ENCODE data around the gene MAPK11. TPM values are rescaled to one million over a fixed set of nuclear protein-coding genes. Genes with fewer than 3 reads are reported as not detected.

Gene MAPK11
- total RNA-seq, 1 donor from 2014 or later, result 33.2 TPM

DNA sequence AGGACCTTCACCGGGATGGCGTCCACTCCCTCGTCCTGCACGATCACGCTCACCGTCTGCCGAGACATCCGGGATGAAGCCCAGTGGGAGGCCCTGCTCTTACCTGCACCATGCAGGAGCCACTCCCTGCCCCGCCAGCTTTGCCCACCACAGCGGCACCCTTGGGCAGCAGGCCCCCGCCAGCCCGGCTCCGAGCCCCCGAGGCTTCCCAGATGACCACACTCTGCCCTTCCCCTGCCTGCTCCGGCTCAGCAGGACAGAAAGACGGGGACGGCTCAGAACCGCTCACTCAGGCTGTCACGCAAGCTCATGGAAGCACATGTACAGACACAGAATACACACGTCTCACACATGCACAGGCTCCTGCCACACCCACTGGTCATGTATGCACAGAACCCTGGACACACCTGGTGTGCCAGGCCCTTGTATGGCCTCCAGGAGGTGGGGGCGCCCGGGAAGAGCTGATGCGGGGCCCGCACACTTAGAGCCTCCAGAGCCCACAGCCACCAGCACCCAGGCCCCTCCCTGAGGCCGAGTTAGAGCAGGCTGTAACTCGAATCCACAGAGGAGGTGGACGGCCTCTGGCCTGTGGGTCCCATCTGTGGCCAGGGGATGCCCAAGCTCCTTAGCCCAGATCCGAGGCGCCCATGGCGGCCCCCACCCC lies 8.9 kb upstream of the MAPK11 start:
- intact Hi-C loops (cut with micrococcal nuclease), result no loop called here

DNA sequence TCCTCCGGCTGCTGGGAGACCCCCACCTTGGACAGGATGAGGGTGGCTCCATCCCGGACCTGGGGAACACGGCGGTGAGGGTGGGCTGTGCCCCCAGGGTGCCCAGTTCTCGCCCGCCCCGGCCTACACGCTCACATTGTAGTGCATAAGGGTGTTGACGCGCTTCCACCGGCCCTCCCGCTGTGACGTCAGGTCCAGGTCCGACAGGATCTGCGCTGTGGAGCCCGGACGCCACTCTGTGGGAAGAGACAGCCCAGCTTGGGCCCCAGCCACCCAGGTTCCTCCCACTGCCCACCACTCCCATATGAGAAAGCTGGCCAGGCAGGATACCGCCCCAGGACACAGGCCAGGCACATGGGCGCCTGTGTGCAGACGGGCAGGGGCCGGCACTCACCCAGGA lies 8.3 kb upstream of the MAPK11 start:
- intact Hi-C loops (cut with micrococcal nuclease), result no loop called here

DNA sequence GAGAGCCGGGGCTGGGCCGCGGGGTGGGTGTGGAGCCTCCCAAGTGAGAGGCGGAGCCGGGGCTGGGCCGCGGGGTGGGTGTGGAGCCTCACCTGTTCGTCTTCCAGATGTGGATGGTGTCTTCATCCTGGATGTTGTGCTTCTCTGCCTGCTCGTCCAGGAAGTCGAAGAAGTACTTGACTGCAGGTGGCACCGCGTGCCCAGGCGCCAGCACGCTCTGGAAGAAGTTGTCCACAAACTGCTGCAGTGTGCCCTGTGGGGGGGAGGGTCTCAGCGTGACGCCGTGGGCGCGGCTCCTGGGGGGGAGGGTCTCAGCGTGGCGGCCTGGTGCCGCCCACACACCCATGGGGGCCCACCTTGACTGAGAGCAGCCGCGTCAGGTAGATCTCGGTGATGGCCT lies 7.6 kb upstream of the MAPK11 start:
- intact Hi-C loops (cut with micrococcal nuclease), result no loop called here

DNA sequence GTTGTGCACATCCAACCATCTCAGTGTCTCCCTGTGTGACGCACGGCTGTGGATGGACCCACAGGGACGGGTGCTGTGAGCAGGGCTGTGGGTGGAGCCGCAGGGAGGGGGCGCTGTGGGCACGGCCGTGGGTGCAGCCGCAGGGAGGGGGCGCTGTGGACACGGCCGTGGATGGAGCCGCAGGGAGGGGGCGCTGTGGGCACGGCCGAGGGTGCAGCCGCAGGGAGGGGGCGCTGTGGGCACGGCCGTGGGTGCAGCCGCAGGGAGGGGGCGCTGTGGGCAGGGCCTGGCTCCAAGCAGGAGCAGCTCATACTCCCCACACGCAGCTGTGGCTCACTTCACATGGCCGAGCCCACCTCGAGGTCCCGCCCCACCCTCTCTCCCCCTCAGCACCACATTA lies 6.0 kb upstream of the MAPK11 start:
- intact Hi-C loops (cut with micrococcal nuclease), result no loop called here

DNA sequence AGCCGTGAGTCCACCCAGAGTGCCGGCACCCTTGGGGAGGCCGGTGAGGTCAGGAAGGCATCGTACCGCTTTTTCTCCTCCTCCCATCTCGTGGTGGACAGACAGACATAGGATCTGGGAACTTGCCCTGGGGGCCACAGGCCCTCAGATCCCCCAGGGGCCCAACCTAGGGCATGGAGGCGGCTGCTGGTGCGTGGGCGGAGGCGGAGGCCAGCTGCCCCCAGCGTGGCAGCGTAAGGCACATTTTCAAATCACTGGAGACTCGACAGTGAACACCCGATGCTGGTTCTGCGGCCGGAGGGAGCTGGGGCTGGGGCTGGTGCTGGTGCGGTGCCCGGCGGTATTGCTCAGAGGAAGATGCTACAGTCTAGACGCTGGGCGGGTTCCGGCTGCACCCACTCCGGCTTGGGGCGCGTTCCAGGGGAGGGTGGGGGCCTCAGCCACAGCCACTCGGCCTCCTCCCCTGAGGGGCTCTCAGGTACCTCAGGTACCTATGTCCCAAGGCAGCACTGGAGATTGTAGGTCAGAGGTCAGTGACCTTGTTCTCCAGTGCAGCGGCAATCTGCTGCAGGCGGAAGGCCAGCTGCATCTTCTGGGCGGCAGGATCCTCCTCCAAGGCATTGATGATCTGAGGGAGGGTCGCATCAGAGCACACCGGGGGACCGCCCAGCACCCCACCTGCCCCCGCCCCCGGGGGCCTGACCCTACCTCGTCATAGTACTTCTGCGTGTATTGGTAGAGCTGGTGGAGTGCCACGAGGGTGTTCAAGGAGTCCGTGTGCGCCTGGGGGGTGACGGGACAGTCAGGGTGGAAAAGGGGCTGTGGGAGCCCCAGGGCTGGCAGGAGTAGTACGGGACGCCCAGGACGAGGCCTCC lies 5.2 kb upstream of the MAPK11 start:
- intact Hi-C loops (cut with micrococcal nuclease), result no loop called here

DNA sequence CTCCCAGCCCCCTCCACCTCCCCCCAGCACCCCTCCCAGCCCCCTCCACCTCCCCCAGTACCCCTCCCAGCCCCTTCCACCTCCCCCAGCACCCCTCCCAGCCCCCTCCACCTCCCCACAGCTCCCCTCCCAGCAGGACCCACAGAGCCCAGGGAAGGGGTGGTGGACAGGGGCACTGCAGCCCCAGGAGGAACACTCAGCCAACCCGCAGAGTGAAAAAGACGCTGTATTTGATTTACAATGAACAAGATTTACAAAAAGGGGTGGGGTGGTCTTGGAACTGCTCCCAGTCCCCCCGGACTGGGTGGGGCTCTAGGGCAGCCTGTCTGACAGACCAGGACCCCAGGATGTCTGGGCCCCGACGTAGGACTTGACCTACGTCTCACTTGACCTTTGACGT lies 4.6 kb upstream of the MAPK11 start:
- intact Hi-C loops (cut with micrococcal nuclease), result loop anchor here (5.0 kb wide), 2 partner anchors 33 to 233 kb away; partner anchors contain the start of genes LMF2, NCAPH2 and PLXNB2

DNA sequence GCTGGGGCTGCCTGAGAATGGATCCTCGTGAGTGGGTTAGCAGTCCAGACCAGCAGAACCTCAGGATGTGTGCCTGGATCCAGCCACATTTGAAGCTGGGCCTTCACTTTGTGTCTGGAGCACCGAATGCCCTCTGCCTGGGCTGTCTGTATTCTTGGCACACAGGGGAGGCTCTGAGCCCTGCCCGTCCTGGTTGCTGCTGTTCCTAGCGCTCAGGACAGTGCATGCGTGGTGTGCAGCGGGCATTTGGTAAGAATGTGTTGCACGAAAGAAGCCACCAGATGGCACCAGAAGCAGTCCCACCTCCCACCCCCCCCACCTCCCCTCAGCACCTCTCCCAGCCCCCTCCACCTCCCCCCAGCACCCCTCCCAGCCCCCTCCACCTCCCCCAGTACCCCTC lies 4.1 kb upstream of the MAPK11 start:
- intact Hi-C loops (cut with micrococcal nuclease), result loop anchor here (5.0 kb wide), 2 partner anchors 33 to 233 kb away; partner anchors contain the start of genes LMF2, NCAPH2 and PLXNB2

DNA sequence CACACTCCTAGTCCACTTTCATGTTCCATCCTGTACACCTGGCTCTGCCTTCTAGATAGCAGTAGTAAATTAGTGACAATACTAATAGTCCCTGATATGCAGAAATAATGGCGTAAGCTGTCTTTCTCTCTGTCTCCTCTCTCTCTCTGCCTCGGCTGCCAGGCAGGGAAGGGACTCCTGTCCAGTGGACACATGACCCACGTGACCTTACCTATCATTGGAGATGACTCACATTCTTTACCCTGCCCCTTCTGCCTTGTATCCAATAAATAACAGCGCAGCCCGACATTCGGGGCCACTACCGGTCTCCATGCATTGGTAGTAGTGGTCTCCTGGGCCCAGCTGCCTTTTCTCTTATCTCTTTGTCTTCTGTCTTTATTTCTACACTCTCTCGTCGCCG lies 3.6 kb upstream of the MAPK11 start:
- intact Hi-C loops (cut with micrococcal nuclease), result loop anchor here (5.0 kb wide), 2 partner anchors 34 to 234 kb away; partner anchors contain the start of genes LMF2, NCAPH2 and PLXNB2

DNA sequence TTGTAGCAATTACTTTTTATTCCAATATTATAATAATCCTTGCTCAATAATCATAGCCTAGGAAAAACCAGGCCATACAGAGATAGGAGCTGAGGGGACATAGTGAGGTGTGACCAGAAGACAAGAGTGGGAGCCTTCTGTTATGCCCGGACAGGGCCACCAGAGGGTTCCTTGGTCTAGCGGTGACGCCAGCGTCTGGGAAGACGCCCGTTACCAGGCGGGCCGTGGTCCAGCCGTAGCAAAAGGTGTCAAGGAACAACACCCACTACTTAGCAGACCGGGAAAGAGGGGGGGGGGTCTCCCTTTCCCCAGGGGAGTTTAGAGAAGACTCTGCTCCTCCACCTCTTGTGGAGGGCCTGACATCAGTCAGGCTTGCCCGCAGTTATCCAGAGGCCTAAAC lies 3.2 kb upstream of the MAPK11 start:
- intact Hi-C loops (cut with micrococcal nuclease), result loop anchor here (5.0 kb wide), 2 partner anchors 34 to 234 kb away; partner anchors contain the start of genes LMF2, NCAPH2 and PLXNB2

DNA sequence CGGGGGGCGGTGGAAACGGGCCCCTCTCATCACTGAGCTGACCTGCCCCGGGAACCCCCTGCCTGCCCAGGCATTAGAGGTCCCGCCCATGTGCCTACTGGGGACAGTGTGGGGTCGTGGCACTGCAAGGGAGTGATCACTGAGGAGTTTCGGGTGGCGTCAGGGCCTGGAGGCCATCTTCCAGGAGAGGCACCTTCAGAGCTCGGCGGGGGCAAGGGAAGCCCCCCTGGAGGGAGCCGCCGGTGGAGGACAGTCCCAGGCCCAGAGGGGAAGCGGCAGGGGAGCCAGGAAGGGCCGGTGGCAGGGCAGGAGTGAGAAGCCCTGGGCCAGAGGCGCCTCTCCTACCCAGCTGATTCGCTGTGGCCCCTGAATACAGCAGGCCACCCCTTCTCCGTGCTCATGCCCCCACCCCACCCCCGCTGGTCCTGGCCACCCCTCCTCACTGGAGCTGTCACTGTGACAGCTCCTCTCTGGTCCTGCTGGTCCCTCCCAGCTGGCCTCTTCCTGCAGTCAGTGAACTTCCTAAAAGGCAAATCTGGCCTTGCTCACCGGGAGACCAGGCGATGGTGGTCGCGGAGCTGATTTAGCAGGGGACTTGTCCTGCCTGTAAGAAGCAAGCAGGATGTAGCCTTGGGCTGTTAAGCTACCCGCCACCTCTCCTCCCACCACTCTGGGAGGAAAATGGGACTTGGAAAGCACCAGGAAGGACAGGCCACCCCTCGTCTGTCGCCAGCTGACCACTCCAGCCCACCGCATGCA lies 2.0 kb upstream of the MAPK11 start:
- intact Hi-C loops (cut with micrococcal nuclease), result loop anchor here (5.0 kb wide), 2 partner anchors 35 to 235 kb away; partner anchors contain the start of genes LMF2, NCAPH2 and PLXNB2

DNA sequence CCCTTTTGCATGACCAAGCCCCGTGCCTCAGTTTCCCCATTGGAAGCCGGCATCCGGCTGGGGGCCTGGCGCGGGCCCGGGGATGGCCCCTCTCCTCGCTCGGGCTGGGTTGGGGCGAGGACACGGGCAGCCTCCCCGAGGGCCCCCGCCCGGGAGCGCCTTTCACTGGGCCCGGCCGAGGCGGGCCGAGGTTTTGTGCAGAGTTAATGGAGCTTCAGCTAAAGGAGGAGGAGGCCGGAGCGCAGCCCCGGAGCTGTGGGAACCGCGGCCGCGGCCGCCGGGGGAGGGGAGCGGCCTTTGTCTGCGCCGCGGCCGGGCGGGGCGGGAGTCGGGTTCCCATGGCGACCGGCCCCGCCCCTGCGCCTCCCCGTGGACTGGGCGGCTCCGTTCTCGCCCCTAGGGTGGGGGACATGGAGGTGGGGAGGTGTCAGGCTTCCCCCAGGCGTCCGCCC lies 1.4 kb upstream of the MAPK11 start:
- intact Hi-C loops (cut with micrococcal nuclease), result loop anchor here (1.0 to 5.0 kb wide), 4 partner anchors 36 to 236 kb away; partner anchors contain the start of genes DENND6B, LMF2, NCAPH2 and PLXNB2

DNA sequence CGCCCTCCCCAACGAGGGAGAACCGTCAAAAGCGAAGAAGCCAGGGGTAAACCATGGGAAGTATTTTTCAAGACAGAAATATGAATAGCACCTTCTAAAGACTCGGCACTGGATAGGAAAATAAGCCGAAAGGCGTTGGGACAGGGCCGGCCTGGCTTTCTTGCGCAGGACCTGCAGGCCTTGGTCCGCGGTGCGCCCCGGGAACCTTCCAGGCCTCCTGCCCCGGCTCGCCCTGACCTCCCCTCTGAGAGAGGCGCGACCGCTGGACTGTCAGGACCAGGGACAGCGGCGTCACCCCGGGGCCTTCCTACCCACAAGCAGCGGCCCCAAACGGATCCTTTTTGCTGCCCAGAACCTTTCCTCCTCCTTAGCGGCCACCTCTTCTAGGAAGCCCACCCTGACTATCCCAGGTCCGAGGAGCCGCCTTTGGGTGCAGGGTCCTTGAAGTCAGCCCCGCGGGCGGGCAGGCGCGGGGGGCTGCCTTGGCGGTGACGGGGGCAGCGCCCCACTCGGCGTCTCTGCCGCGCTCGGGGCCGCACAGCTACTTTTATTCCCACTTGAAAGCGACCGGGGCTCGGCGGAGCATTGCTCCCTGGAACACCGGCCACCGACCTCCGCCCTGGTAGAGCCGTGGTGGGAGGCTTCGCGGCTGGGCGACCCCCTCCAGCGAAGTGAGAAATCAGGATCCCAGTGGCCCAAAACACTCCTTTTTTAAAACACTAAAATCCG lies 650 bp upstream of the MAPK11 start:
- intact Hi-C loops (cut with micrococcal nuclease), result loop anchor here (1.0 to 5.0 kb wide), 8 partner anchors 20 to 350 kb away; partner anchors contain the start of genes DENND6B, HDAC10, LMF2 and NCAPH2

DNA sequence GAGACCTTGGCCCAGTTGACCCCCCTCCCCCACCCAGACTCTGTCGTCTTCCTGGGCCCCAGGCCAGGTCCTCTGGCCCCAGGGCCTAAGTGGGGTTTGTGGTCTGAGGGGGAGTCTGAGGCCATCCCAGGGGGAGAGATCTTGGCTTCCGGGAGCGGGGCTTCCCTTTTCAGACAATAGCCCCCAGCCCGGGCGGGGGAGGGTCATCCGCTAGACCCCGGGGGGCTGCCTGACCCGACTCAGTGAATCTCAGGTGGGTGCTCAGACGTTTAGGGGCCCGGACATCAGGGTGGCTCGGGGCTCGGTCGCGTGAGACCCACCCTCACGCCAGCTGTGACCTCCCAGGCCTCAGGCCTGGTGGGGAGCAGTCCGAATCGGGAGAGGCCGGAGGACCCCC lies 609 bp downstream of the MAPK11 start:
- intact Hi-C loops (cut with micrococcal nuclease), result no loop called here

DNA sequence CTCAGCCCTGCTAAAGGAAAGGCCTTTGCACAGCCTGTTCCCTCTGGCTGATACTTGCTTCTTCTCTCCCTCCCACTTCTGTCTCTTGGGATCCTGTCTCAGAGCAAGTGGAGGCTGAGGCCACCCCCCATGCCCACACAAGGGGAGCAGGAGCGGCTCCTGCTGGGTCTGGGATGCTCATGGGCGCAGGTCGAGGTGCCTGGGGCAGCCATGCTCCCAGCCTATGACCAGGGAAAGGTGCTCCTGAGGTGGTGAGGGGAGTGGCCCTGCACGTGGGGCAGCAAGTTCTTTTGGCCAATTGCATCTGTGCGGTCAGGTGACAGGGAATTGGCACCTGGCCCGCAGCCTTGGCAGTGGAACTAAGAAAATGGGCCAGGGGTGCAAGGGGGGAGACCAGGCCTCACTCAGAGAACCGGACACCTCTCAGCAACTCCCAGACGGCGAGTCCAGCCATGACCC lies 1.5 kb downstream of the MAPK11 start:
- intact Hi-C loops (cut with micrococcal nuclease), result no loop called here

DNA sequence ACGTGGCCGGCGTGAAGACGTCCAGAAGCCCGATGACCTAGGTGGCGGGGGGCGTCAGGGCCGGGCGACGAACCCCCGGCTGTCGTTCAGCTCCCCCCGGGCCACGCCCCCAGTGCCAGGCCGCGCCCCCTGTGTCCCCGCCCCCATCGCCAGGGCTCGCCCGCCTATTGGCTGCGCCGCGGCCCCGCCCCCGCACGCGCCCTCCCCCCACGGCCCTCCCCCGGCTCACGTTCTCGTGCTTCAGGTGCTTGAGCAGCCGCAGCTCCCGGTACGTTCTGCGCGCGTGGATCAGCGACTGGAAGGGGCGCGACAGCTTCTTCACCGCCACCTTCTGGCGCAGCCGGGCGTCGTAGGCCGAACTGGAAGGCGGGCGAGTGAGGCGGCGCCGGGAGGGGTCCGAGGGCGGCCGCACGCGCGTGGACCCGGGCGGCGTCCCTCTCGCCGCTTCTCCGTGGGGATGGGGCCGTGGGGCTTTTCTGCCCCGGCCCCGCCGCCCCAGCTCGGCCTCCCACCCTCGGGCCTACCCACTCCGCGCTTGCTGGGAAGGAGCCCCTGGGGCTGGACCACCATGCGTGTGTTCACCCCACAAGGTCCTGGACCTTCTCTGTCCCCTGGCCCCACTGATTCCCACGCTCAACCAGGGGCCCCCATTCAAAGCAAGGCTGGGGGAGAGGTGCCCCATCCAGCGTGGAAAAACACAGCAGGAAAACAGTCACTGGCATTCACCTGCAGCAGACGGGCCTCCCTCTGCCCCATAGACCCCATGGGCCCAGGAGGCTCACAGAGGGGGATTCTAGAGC lies 2.4 kb downstream of the MAPK11 start:
- intact Hi-C loops (cut with micrococcal nuclease), result no loop called here

DNA sequence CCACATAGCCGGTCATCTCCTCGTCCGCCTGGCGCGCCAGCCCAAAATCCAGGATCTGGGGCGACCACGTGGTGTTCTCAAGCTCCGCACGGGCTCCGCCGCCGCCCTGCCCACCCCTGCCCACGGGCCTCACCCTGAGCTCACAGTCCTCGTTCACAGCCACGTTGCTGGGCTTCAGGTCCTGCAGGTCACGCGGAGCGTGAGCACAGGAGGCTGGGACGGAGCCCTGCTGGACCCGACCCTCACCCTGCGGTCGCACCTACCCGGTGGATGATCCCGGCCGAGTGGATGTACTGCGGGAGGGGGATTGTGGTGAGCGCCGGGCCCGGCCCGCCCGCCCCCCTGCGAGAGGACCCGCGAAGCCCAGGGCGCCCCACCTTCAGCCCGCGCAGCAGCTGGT lies 3.2 kb downstream of the MAPK11 start:
- intact Hi-C loops (cut with micrococcal nuclease), result no loop called here

DNA sequence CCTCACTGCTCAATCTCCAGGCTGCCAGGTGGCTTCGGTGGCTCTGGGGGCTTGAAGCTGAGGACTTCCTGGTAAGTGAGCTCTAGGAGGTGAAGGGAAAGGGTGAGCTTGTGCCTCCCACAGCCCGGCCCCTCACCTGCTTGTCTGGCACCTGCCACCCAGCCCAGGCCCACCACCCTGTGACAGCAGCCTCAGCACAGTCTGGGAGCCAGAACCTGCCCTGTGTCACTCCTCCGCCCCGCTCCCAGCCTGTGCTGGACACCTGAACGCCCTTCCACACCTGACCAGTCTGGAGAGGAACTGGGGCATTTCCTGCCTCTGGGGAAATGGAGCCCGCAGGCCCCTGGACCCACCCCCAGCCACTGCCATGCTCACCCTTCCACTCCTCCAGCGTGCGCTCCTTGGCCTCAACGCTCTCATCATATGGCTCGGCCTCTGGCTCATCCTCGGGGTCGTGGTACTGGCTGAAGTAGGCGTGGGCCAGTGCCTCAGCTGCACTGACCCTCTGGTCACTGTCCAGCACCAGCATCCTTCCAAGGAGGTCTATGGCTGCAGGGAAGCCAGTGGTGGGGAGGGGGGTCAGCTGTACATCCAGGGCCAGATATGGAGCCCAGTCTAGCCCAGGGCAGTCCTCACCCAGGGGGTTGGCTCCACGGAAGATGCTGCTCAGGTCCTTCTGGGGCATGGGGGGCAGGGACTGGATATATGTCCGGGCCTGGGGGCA lies 5.1 kb downstream of the MAPK11 start:
- intact Hi-C loops (cut with micrococcal nuclease), result no loop called here

DNA sequence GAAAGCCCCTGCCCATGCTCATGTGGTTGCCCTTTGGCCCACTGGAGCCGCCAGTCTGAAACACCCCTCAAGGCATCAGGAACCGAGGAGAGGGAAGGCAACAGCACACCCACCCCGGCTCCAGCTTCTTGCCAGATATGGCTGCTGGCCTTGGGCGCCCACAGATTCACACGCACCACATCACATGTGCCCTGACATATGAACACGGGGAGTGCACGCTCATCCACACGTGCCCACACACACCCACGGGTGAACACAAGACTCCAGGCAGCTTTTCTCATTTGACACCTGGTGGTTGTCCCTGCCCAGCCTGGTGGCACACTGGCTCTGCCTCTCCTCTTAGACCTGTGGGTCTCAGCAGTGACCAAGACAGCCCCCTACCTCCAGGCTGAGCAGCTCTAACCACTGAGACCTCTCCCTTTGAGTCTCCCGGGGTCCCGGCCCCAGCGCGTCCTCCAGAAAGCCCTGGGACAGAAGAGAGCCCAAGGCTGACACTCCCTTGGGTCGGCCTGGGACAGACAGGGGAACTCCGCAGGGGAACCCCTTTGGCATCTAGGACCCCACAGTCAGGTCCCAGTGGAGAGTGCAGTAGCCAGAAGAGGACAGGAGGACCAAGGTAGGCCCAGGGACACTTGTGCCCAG lies 6.0 kb downstream of the MAPK11 start:
- intact Hi-C loops (cut with micrococcal nuclease), result no loop called here

All from T-helper 1 cell treated with Interleukin-12 subunit alpha and Interleukin-12 subunit beta and Interleukin-4 antibody, amounts not matched to agents 30 ng/mL and 1 ng/mL, for 36 hours (primary cell).